Measurements from ENCODE around the gene TRUB2. TPM values are rescaled to one million over a fixed set of nuclear protein-coding genes. Genes with fewer than 3 reads are reported as not detected.
A peak's percentile ranks its signal among the peaks of the same experiment; 100 is the strongest.

Gene TRUB2
- total and polyA plus RNA-seq, 2 donors (not counting 3 experiments of a cell fraction or from before 2014, with no cell fraction given): 21.1 to 39.3 TPM

DNA sequence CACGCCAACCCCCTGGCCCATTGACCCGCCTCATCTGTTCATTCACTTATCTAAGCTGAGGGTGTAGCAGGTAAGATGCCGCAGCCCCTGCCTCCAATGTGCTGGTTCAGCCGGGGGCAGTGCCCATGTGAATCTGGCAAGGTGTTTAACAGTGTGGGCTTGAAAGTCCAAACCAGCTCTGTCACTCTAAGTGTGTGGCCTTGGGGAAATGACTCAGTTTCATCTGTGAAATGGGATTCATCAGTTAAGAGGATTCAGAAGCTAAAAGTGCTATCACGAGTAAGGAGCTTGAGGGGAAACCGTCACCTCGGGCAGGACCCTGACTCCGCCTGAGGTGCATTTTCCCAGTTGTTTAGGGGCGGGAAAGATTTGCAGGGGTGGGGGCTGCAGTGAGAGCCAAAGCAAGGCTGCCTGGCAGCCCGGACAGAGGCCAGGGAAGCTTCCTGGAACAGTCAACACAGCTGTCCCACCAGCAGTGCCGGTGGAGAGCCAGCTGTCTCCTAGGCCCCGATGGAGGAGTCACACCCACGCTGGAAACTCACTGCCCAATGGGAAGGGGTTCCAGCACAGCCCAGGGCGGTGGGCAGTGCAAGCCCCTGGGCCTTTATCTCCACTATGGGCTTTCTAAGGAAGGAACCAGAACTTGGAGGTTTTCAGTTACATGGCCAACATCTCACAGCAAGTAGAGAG, 39.2 kb upstream of the TRUB2 start:
- intact Hi-C loops (cut with micrococcal nuclease) (loop anchor here (5.0 kb wide), 1 partner anchor 191 kb away; the partner anchor contains the start of gene SPTAN1), dilution Hi-C loops (cut with MboI; ENCODE audit: extremely low pct_ligation_motif_present, low sequenced_read_pairs) (no loop called here)
- peak; percentile 91 for FAIRE-seq
- Histone ChIP-seq H3K79me2 (ENCODE audit: control insufficient read depth, insufficient read depth, low read length) (no peaks in the 10 kb centered on the region), H3K4me1 (ENCODE audit: control insufficient read depth, extremely low read depth, insufficient read depth, low read length) (peaks cover 17% of the 10 kb centered on the region), H3K4me3 (replicated peaks in 1 of 3; ENCODE audit: insufficient read depth in 1 of 3, low read depth in 1 of 3, low read length in 3 of 3) (peak overlapping the region in 1 of 3 experiments; percentile 48), H3K27ac (ENCODE audit: insufficient read depth, low read depth, low read length) (peak overlapping the region; percentile 13), H3K4me2 (ENCODE audit: insufficient read depth, low read length) (peak overlapping the region; percentile 73), H3K9me3 (replicated peaks; ENCODE audit: control insufficient read depth, insufficient read depth, low read length) (no peaks in the 10 kb centered on the region), H3K27me3 (ENCODE audit: control insufficient read depth in 2 of 2, insufficient read depth in 2 of 2, low read length in 2 of 2) (no peaks in the 10 kb centered on the region), H3K9me1 (replicated peaks; ENCODE audit: control insufficient read depth, extremely low read depth, insufficient read depth, low read length) (no peaks in the 10 kb centered on the region), H3K36me3 (ENCODE audit: control insufficient read depth in 2 of 2, extremely low read depth in 1 of 2, insufficient read depth in 2 of 2, low read length in 2 of 2) (peaks cover 0 to 5% of the 10 kb centered on the region in 2 experiments), H4K20me1 (replicated peaks; ENCODE audit: control insufficient read depth, extremely low read depth, insufficient read depth, low read length) (no peaks in the 10 kb centered on the region), H3K9ac (replicated peaks; ENCODE audit: extremely low read depth, insufficient read depth, low read length) (no peak overlapping the region), H2AFZ (ENCODE audit: low read depth, low read length) (peak overlapping the region; percentile 68)
- POLR2A ChIA-PET: interaction anchor here (1.2 kb wide), 1 partner anchor 10 kb away, joined by 8 read pairs; the partner anchor contains the start of gene URM1
- CTCF ChIA-PET: interaction anchor here (0.6 to 4.5 kb wide), 31 partner anchors 9 to 274 kb away, joined by 3 to 108 read pairs (median 5); partner anchors contain the start of genes CERCAM, CIZ1 and URM1
- no TSS peak for BruUV-seq (replicated peaks)
- DNase-seq (ENCODE audit: low read depth, low spot score): no peak
- TF ChIP-seq, protein P1, sequence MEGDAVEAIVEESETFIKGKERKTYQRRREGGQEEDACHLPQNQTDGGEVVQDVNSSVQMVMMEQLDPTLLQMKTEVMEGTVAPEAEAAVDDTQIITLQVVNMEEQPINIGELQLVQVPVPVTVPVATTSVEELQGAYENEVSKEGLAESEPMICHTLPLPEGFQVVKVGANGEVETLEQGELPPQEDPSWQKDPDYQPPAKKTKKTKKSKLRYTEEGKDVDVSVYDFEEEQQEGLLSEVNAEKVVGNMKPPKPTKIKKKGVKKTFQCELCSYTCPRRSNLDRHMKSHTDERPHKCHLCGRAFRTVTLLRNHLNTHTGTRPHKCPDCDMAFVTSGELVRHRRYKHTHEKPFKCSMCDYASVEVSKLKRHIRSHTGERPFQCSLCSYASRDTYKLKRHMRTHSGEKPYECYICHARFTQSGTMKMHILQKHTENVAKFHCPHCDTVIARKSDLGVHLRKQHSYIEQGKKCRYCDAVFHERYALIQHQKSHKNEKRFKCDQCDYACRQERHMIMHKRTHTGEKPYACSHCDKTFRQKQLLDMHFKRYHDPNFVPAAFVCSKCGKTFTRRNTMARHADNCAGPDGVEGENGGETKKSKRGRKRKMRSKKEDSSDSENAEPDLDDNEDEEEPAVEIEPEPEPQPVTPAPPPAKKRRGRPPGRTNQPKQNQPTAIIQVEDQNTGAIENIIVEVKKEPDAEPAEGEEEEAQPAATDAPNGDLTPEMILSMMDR (IDR thresholded peaks at IDR 0.05; ENCODE audit: extremely low read depth in 1 of 2, insufficient read depth in 1 of 2, low read depth in 1 of 2, low read length in 2 of 2): no peak

DNA sequence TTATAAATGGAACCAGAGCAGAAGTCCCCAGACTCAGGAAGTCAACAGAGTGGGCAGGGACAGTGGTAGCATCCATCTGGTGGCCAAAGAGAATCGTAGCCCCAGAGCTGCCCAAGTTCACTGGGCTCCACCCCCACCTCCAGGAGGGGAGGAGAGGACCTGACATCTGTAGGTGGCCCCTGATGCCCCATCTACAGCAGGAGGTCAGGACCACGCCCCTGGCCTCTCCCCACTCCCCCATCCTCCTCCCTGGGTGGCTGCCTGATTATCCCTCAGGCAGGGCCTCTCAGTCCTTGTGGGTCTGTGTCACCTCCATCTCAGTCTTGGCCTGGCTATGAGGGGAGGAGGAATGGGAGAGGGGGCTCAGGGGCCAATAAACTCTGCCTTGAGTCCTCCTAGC, 38.6 kb upstream of the TRUB2 start:
- Histone ChIP-seq H3K4me2 (ENCODE audit: insufficient read depth, low read length) (no peak overlapping the region), H3K36me3 (ENCODE audit: control insufficient read depth in 2 of 2, extremely low read depth in 1 of 2, insufficient read depth in 2 of 2, low read length in 2 of 2) (peaks cover under 1 to 9% of the 10 kb centered on the region in 2 experiments), H3K27me3 (ENCODE audit: control insufficient read depth in 2 of 2, insufficient read depth in 2 of 2, low read length in 2 of 2) (no peaks in the 10 kb centered on the region), H3K79me2 (ENCODE audit: control insufficient read depth, insufficient read depth, low read length) (no peaks in the 10 kb centered on the region), H2AFZ (ENCODE audit: low read depth, low read length) (no peak overlapping the region), H3K27ac (ENCODE audit: insufficient read depth, low read depth, low read length) (no peak overlapping the region), H4K20me1 (replicated peaks; ENCODE audit: control insufficient read depth, extremely low read depth, insufficient read depth, low read length) (no peaks in the 10 kb centered on the region), H3K4me1 (ENCODE audit: control insufficient read depth, extremely low read depth, insufficient read depth, low read length) (peaks cover 17% of the 10 kb centered on the region), H3K9ac (replicated peaks; ENCODE audit: extremely low read depth, insufficient read depth, low read length) (no peak overlapping the region), H3K4me3 (replicated peaks in 1 of 3; ENCODE audit: insufficient read depth in 1 of 3, low read depth in 1 of 3, low read length in 3 of 3) (no peak overlapping the region), H3K9me1 (replicated peaks; ENCODE audit: control insufficient read depth, extremely low read depth, insufficient read depth, low read length) (no peaks in the 10 kb centered on the region), H3K9me3 (replicated peaks; ENCODE audit: control insufficient read depth, insufficient read depth, low read length) (no peaks in the 10 kb centered on the region)
- CTCF ChIA-PET: interaction anchor here (0.8 to 4.5 kb wide), 8 partner anchors 11 to 78 kb away, joined by 3 to 108 read pairs (median 22); partner anchors contain the start of genes CERCAM and URM1
- POLR2A ChIA-PET: interaction anchor here (0.6 kb wide), 1 partner anchor 9 kb away, joined by 3 read pairs; no protein-coding TSS in a partner anchor
- intact Hi-C loops (cut with micrococcal nuclease) (loop anchor here (5.0 kb wide), 1 partner anchor 191 kb away; the partner anchor contains the start of gene SPTAN1), dilution Hi-C loops (cut with MboI; ENCODE audit: extremely low pct_ligation_motif_present, low sequenced_read_pairs) (no loop called here)
- no peak for DNase-seq (ENCODE audit: low read depth, low spot score)
- TSS peak; percentile 14 for BruUV-seq (replicated peaks)
- TF ChIP-seq GATA2 (IDR thresholded peaks at IDR 0.05; ENCODE audit: insufficient read depth, insufficient read length, low read depth, low read length): no peak
- no peak for TF ChIP-seq MYC (IDR thresholded peaks at IDR 0.05; ENCODE audit: low read depth, low read length)
- no peak for TF ChIP-seq POLR2A (IDR thresholded peaks at IDR 0.05; ENCODE audit: low read depth, low read length)
- no peak for TF ChIP-seq FOS (IDR thresholded peaks at IDR 0.05; ENCODE audit: borderline replicate concordance, insufficient read depth, low read length)
- TF ChIP-seq, protein P2, sequence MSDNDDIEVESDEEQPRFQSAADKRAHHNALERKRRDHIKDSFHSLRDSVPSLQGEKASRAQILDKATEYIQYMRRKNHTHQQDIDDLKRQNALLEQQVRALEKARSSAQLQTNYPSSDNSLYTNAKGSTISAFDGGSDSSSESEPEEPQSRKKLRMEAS (IDR thresholded peaks at IDR 0.05; ENCODE audit: insufficient read depth, insufficient read length): no peak
- TF ChIP-seq EZH2 (IDR thresholded peaks at IDR 0.05; ENCODE audit: borderline replicate concordance, low read depth, low read length, severe bottlenecking): no peak
- TF ChIP-seq POLR2AphosphoS5 (IDR thresholded peaks at IDR 0.05; ENCODE audit: insufficient read depth, low read depth, low read length): no peak
- TF ChIP-seq JUN (IDR thresholded peaks at IDR 0.05; ENCODE audit: borderline replicate concordance, insufficient read depth, insufficient read length, low read depth): no peak
- TF ChIP-seq, protein P1 (IDR thresholded peaks at IDR 0.05; ENCODE audit: extremely low read depth in 1 of 2, insufficient read depth in 1 of 2, low read depth in 1 of 2, low read length in 2 of 2): no peak
- FAIRE-seq: no peak

Data from endothelial cell of umbilical vein (primary cell).